DMS53 treated with DMSO at 0.1 percent for 48 hours (cell line): ENCODE measurements around the gene PIEZO2.
"Not testable (repeated sequence)": the region's sequence is repeated elsewhere in the genome, so short reads cannot be mapped to it uniquely, and the experiment has no call there.

Experiments
- DNase-seq: peaks from one replicate; lab custom pipeline; 2025; ENCODE audit not compliant: unreplicated experiment; lab: John Stamatoyannopoulos, UW

The PIEZO2 gene

DNA sequence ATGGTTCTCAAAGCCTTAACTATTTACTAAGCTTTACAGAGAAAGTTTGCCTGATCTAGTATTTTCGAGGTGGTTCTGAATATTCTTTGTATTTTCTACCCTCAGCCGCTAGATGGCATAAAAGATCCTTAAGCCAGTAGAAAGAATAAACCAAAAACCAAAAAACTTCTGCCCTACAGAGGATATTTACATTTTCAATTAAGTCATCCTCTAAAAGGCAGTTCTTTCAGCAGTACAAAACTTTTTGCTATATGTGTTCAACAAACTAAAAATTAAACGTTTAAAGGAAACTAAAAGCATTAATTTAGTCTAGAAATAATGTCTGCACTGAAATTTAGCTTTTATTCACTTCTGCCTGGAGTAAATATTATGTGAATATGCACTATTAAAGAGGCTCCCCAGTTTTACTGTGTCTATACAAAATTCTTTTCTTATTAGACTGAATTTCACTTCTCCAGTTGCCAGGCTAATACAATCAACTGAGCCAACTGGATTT is 297.5 kb downstream of the PIEZO2 start:
- DNase-seq: peak; percentile 71

DNA sequence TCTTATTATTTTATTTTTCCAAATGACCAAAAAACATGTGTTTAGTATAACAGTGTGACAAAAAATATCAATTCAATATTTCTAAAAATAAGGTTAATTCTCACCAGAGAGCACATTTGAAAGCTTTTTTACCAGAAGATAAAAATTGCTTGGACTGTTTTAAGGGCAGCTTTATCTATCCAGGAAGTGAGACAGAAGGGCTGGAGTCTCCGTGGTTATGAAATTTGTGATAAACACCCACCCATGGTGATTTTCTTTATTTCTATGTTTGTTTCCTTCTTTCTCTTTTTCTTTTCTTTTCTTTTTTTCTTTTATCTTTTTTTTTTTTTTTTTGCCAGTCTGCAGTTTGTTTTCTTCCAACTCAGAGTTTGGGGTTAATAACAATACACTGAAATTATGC is 298.5 kb downstream of the PIEZO2 start:
- no peak for DNase-seq

- DNase-seq: no peak
These were observed 299.2 kb downstream of the PIEZO2 start for GRCh38 chr18:10850216-10850615.

- DNase-seq: no peak
These were observed 301.5 kb downstream of the PIEZO2 start for GRCh38 chr18:10847907-10848306.

DNA sequence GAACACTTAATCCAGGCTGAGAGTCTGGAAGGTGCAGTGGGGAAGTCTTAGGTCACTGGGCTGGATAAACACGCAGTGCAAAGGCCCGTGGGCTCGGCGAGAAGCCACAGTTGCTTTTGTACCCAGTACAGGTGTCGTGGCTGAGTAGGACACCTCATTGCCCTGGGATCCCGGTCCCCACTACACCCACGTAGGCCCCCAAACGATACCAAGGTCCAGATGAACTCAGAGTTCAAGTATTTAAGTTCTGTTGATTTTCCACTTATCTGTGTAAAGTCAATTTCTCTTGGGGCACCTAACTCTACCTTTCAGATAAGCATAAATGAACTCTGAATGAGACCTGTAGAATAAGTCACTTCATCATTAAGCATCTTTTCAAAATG is 302.0 kb downstream of the PIEZO2 start:
- no peak for DNase-seq

DNA sequence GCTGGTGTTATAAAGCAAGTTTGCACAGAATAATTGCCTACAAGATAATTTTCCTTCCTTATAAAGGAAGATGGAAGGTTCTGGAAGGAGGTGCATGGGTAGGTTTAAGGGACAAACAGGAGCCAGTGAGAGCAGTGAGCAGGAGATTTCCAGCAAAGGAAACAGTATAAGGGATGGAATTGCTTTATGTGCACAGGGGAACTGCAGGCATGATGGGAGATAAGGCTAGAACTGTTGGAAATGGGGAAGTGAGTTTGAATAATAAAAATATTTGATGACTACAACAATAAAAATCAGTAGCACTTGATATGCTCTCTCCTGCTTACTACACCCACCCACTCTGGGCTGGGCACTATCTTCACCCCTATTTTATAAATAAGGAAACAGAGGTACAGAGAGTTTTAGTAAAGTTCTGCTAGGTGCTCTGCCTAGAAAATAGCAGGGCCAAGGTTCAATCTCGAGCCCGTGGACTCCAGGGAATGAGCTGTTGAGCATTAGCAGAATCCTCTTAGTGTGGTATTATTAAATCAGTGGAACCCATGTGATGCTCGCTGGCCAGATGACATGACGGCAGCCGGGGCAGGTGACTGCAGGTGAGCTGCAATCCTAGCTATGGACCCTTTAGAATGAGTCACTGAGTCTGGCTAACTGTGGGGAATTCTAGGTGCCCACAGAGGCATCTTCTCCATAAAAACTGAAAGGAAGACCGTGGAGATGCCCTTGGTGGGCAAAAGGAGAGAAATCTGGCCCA is 302.5 kb downstream of the PIEZO2 start:
- no peak for DNase-seq

DNA sequence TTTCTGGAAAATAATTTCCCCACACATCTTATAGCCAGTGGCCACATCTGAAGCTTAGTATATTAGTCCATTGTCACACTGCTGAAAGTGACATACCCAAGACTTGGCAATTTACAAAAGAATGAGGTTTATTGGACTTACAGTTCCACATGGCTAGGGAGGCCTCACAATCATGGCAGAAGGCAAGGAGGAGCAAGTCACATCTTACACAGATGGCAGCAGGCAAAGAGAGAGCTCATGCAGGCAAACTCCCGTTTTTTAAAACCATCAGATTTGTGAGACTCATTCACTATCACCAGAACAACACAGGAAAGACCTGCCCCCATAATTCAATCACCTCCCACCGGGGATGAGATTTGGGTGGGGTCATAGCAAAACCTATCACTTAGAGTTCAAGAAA is 303.3 kb downstream of the PIEZO2 start:
- DNase-seq: not testable (repeated sequence)

DNA sequence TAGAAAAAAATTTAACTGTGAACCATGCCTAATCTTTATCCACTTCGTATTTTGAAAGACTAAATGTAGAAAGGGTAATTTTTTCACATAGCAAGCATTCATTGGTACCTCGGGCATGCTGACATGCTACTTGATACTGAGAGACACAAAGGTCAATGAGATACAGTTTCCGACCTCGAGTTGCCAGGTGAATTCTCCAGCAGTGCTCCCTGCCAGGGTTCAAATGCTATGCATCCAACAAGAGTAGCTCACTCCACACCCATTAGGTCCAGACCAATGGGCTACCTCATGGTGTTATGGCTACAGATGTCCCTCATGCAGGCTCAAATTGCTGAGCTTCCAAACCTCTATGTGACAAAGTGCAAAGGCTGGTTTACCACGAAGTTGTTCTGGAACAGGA is 305.8 kb downstream of the PIEZO2 start:
- DNase-seq: no peak

DNA sequence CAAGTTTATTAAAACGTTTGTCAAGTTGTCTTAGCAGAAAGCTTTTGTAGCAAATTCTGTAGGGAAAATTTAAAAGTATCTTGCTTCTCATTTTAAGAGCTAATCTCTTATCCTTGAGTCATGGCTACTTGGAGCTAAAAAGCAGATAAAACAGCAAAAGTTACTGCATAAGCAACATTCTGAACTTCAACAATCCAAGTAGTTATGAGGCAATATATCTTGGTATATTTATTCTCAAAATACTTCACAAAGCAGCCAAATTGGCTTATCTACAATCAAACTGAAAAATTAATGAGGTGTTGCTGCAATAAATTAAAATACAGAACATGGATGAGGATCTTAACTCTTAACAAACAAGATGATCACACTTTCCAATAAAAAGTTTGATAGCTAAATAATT is 306.5 kb downstream of the PIEZO2 start:
- no peak for DNase-seq

DNA sequence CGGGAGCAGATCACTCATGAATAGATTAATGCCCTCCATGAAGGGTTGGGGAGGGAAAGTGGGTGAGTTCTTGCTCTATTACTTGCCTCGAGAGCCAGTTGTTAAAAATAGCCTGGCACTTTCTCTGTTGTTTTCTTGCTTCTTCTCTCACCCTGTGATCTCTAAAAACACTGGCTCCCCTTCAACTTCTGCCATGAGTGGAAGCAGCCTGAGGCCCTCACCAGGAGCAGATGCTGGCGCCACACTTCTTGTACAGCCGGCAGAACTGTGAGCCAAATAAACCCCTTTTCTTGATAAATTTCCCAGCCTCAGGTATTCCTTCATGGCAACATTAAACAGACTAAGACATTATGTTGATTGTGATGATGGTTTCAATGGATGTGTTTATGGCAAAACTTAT is 307.0 kb downstream of the PIEZO2 start:
- DNase-seq: no peak

GRCh38 chr18:10841203-10841602 is 308.2 kb downstream of the PIEZO2 start:
- DNase-seq: no peak

DNA sequence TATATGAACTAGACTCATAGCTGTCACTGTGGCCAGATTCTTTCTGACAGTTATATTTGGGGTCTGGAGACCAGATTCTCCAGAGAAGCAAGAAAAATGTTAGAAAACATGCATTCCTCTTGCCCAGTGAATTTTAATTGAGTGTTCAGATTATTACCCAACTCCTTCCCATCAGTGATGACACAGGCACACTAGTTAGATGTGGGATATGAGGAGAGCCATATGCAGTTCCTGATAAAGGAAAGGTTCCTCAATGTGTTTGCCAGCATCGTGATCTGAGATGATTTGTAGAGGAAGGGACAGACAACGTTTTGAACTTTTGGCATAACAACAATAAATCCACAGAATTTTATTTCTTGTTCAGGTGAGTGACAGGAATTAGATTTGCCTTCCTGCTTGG is 308.6 kb downstream of the PIEZO2 start:
- DNase-seq: no peak

GRCh38 chr18:10839421-10839820 is 309.9 kb downstream of the PIEZO2 start:
- DNase-seq: no peak

- no peak for DNase-seq
These were observed 310.8 kb downstream of the PIEZO2 start for GRCh38 chr18:10838553-10838952.

GRCh38 chr18:10834128-10834815 is 315.1 kb downstream of the PIEZO2 start:
- no peak for DNase-seq

GRCh38 chr18:10833656-10834055 is 315.7 kb downstream of the PIEZO2 start:
- DNase-seq: no peak

- DNase-seq: no peak
These were observed 323.0 kb downstream of the PIEZO2 start for GRCh38 chr18:10826400-10826799.

DNA sequence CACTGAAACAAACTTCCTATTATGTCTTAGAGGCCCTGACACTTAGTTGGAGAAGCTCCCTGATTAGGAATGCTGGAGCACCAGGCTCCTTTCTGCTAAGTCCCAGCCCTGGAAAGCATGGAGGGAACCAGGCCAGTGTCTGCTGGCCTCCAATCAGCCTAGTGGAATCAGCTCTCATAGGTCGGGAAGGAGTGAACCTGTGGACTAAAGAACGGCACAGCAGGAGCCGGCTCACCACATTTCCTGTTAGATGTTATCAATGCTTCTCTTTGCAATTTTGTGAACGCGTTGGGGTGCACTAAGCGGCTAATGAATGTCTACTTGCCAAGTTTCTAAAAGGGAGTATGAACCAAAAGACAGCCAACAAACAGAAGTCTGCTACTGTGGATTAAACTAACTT is 326.9 kb downstream of the PIEZO2 start:
- no peak for DNase-seq

DNA sequence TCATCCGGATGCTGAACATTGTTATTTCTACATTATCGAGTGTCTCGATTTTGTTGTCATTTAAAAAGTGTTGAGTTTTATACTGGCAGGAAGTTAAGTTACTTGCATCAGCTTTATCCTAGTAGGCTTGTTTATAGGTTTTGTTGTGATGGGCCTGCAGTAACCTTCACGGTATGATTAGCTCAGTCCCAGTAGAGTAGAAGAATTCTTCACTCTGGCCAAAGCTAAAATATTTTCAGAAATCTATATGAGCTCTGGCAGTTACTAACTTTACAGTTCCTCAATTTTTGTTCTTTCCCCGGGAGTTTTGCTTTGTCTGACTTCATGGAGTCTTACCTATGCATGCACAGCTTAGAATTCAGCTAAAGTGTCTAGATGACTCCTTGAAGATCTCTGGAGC is 328.7 kb downstream of the PIEZO2 start:
- DNase-seq: no peak

DNA sequence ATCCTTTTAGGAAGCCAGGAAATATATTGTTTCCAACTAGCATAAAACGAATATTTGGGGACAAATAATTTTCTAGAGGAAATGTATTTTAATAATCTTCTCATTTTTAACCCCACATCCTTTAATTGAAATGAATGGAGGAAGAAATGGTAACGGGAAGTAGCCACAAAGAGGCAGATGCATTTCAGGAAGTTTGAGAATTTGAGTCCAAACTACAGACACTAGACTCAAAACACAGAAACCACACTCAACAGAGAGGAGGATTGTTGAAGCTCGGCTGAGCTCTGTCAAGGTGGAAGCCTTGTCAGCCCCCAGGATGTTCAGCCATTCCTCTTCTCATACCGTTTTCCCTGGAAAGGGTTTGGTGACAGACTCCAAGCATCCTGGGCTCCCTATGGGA is 335.0 kb downstream of the PIEZO2 start:
- DNase-seq: no peak

GRCh38 chr18:10805587-10806118 is 343.7 kb downstream of the PIEZO2 start:
- DNase-seq: no peak

DNA sequence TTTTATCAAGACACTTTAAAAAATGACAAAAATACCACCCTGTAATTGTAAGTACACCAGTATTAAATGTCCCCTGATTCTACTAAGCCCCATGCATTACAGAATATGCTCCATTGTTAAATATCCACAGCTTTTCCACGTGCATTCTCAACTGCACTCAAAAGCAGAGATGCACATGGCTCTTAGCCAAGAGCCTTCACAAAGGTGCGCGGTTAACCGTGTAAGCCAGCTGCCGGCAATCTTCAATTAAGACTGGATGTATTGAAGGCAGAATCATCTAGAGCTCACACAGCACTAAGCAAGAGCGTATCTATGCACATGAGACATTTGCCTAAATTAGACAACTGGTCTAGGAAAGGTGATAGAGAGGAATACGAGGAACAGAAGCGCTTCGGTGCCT is 345.2 kb downstream of the PIEZO2 start:
- DNase-seq: no peak
